ENCODE measurements around the gene UBP1.
"Not testable (repeated sequence)": the region's sequence is repeated elsewhere in the genome, so short reads cannot be mapped to it uniquely, and the experiment has no call there.

UBP1 gene

GRCh38 chr3:33440328-33441224 is at the start of gene UBP1:
Gene UBP1, minus strand, starts transcription at chr3:33440405. Its CDS starts 557 bp downstream, at chr3:33439848.
- DNase-seq (ENCODE audit: low spot score) = peak; percentile 99

GRCh38 chr3:33488683-33489082 is 48.5 kb upstream of the UBP1 start:
- DNase-seq (ENCODE audit: low spot score) = no peak

- DNase-seq (ENCODE audit: low spot score) = no peak
These were observed 48.0 kb upstream of the UBP1 start for GRCh38 chr3:33488246-33488645.

GRCh38 chr3:33482111-33482521 is 41.9 kb upstream of the UBP1 start:
- DNase-seq (ENCODE audit: low spot score) = no peak

- DNase-seq (ENCODE audit: low spot score) = no peak
These were observed 34.7 kb upstream of the UBP1 start for GRCh38 chr3:33474896-33475295.

- no peak for DNase-seq (ENCODE audit: low spot score)
These were observed 33.6 kb upstream of the UBP1 start for GRCh38 chr3:33473813-33474212.

GRCh38 chr3:33467786-33468185 is 27.6 kb upstream of the UBP1 start:
- DNase-seq (ENCODE audit: low spot score) = no peak

GRCh38 chr3:33461097-33461496 is 20.9 kb upstream of the UBP1 start:
- no peak for DNase-seq (ENCODE audit: low spot score)

- DNase-seq (ENCODE audit: low spot score) = not testable (repeated sequence)
These were observed 19.4 kb upstream of the UBP1 start for GRCh38 chr3:33459577-33459976.

- no peak for DNase-seq (ENCODE audit: low spot score)
These were observed 18.2 kb upstream of the UBP1 start for GRCh38 chr3:33458446-33458845.

GRCh38 chr3:33456756-33457155 is 16.6 kb upstream of the UBP1 start:
- no peak for DNase-seq (ENCODE audit: low spot score)

GRCh38 chr3:33453331-33453761 is 13.1 kb upstream of the UBP1 start:
- no peak for DNase-seq (ENCODE audit: low spot score)

- not testable (repeated sequence) for DNase-seq (ENCODE audit: low spot score)
These were observed 11.8 kb upstream of the UBP1 start for GRCh38 chr3:33451994-33452393.

GRCh38 chr3:33447958-33448357 is 7.8 kb upstream of the UBP1 start:
- DNase-seq (ENCODE audit: low spot score) = no peak

- DNase-seq (ENCODE audit: low spot score) = not testable (repeated sequence)
These were observed 7.0 kb upstream of the UBP1 start for GRCh38 chr3:33447256-33447625.

- no peak for DNase-seq (ENCODE audit: low spot score)
These were observed 2.0 kb upstream of the UBP1 start for GRCh38 chr3:33442190-33442589.

- DNase-seq (ENCODE audit: low spot score) = no peak
These were observed 1.2 kb upstream of the UBP1 start for GRCh38 chr3:33441225-33441976.

- DNase-seq (ENCODE audit: low spot score) = peak; percentile 34
These were observed 468 bp downstream of the UBP1 start for GRCh38 chr3:33439546-33440327.

GRCh38 chr3:33438881-33439545 is 1.2 kb downstream of the UBP1 start:
- DNase-seq (ENCODE audit: low spot score) = peak; percentile 18

- DNase-seq (ENCODE audit: low spot score) = peak; percentile 13
These were observed 1.9 kb downstream of the UBP1 start for GRCh38 chr3:33438284-33438668.

GRCh38 chr3:33437556-33438283 is 2.5 kb downstream of the UBP1 start:
- no peak for DNase-seq (ENCODE audit: low spot score)
